ENCODE data around the gene SLC4A5.

Gene SLC4A5

GRCh38 chr2:74313497-74313896 is 29.7 kb downstream of the SLC4A5 start:
- no peak for DNase-seq

GRCh38 chr2:74312913-74313312 is 30.3 kb downstream of the SLC4A5 start:
- no peak for DNase-seq

GRCh38 chr2:74307720-74308119 is 35.5 kb downstream of the SLC4A5 start:
- no peak for DNase-seq

- DNase-seq: no peak
Measured at GRCh38 chr2:74304332-74305148, 38.7 kb downstream of the SLC4A5 start.

GRCh38 chr2:74302865-74303264 is 40.4 kb downstream of the SLC4A5 start:
- DNase-seq: no peak

- DNase-seq: no peak
Measured at GRCh38 chr2:74301262-74301661, 42.0 kb downstream of the SLC4A5 start.

- no peak for DNase-seq
Measured at GRCh38 chr2:74300506-74300905, 42.7 kb downstream of the SLC4A5 start.

GRCh38 chr2:74297950-74298349 is 45.3 kb downstream of the SLC4A5 start:
- DNase-seq: no peak

GRCh38 chr2:74297391-74297790 is 45.8 kb downstream of the SLC4A5 start:
- no peak for DNase-seq

GRCh38 chr2:74293191-74293991 is 49.8 kb downstream of the SLC4A5 start:
- DNase-seq: no peak

- DNase-seq: no peak
Measured at GRCh38 chr2:74292751-74293150, 50.5 kb downstream of the SLC4A5 start.

- no peak for DNase-seq
Measured at GRCh38 chr2:74291886-74292621, 51.2 kb downstream of the SLC4A5 start.

- DNase-seq: no peak
Measured at GRCh38 chr2:74291218-74291544, 52.0 kb downstream of the SLC4A5 start.

GRCh38 chr2:74290466-74291217 is 52.6 kb downstream of the SLC4A5 start:
- DNase-seq: no peak

GRCh38 chr2:74290066-74290465 is 53.1 kb downstream of the SLC4A5 start:
- no peak for DNase-seq

GRCh38 chr2:74286725-74287124 is 56.5 kb downstream of the SLC4A5 start:
- no peak for DNase-seq

- no peak for DNase-seq
Measured at GRCh38 chr2:74281141-74281975, 61.9 kb downstream of the SLC4A5 start.

GRCh38 chr2:74278694-74279093 is 64.5 kb downstream of the SLC4A5 start:
- no peak for DNase-seq

GRCh38 chr2:74278176-74278575 is 65.0 kb downstream of the SLC4A5 start:
- DNase-seq: no peak

- DNase-seq: no peak
Measured at GRCh38 chr2:74275228-74275627, 68.0 kb downstream of the SLC4A5 start.

GRCh38 chr2:74269667-74270066 is 73.5 kb downstream of the SLC4A5 start:
- DNase-seq: no peak

GRCh38 chr2:74267068-74267467 is 76.1 kb downstream of the SLC4A5 start:
- DNase-seq: no peak
